Tibial artery (tissue), 4 donors: ENCODE results near the gene NOL7.

Source experiments
- DNase-seq, 2 donors: peaks; one replicate each; pipeline ENCODE4 v3.0.0-alpha.2; 2019
- H3K27ac ChIP-seq, 2 donors: fragments of 200-600 bp; sonication (generic) in 1 of 2; 1 replicate in 1 of 2; 2 replicates in 1 of 2; pipeline ENCODE4 v1.5.1; 2018 to 2019; ENCODE audit warnings: mild to moderate bottlenecking in 1 of 2
- H3K27me3 ChIP-seq, 2 donors: fragments of 200-600 bp; sonication (generic) in 1 of 2; one replicate each; pipeline versions ENCODE4 v1.5.1 to v1.6.0; 2016 to 2019
- H3K36me3 ChIP-seq, 3 donors: fragments of 200-600 bp; sonication (generic) in 2 of 3; one replicate each; pipeline ENCODE4 v1.5.1; 2016 to 2019; ENCODE audit warnings: mild to moderate bottlenecking in 2 of 3
- H3K4me1 ChIP-seq, 4 donors: fragments of 200-600 bp; sonication (generic) in 2 of 4; 1 replicate in 3 of 4; 2 replicates in 1 of 4; pipeline ENCODE4 v1.5.1; 2016 to 2019
- H3K4me3 ChIP-seq, 2 donors: fragments of 200-600 bp; sonication (generic) in 1 of 2; 1 replicate in 1 of 2; 2 replicates in 1 of 2; pipeline ENCODE4 v1.5.1; 2018 to 2019; ENCODE audit warnings: mild to moderate bottlenecking in 2 of 2
- H3K9me3 ChIP-seq, 3 donors: fragments of 200-600 bp; sonication (generic) in 1 of 3; one replicate each; pipeline ENCODE4 v1.5.1; 2016 to 2019
- CTCF ChIP-seq, 2 experiments: fragments of 200-600 bp in 1 of 2; fragments of 450-650 bp in 1 of 2; IDR thresholded peaks; one replicate each; pipeline ENCODE4 v1.5.1; 2017 to 2019; ENCODE audit warnings: antibody characterized with exemption in 2 of 2, mild to moderate bottlenecking in 1 of 2, moderate library complexity in 1 of 2
- intact Hi-C: fragments of 100-400 bp; cut with DNase I; formaldehyde crosslinking; loops from one replicate; pipeline ENCODE4 v1.15.0; 2023; ENCODE audit warnings: low total_unique reads

Gene NOL7

GRCh38 chr6:13624871-13625288, 9.7 kb downstream of the NOL7 start:
- peaks cover 0 to 3% (median 0%) of the 10 kb centered on the region in 4 donors for H3K4me1 ChIP-seq
- intact Hi-C loops, result loop anchor here (10.0 kb wide), 1 partner anchor 80 kb away; no protein-coding TSS in a partner anchor
- TF ChIP-seq CTCF (IDR thresholded peaks at IDR 0.05), result peak in 1 of 2 experiments; percentile 22
- H3K36me3 ChIP-seq, result peaks cover 72 to 85% (median 73%) of the 10 kb centered on the region in 3 donors
- DNase-seq, result no peak
- H3K9me3 ChIP-seq, result no peaks in the 10 kb centered on the region
- H3K4me3 ChIP-seq, result no peak overlapping the region
- H3K27ac ChIP-seq, result no peak overlapping the region
- H3K27me3 ChIP-seq, result no peaks in the 10 kb centered on the region

- Histone ChIP-seq H3K9me3 (no peaks in the 10 kb centered on the region), H3K4me1 (peaks cover 0 to 22% (median 0%) of the 10 kb centered on the region in 4 donors), H3K36me3 (peaks cover 43 to 60% (median 44%) of the 10 kb centered on the region in 3 donors), H3K4me3 (no peak overlapping the region), H3K27me3 (no peaks in the 10 kb centered on the region), H3K27ac (no peak overlapping the region)
- intact Hi-C loops, result loop anchor here (10.0 kb wide), 1 partner anchor 75 kb away; no protein-coding TSS in a partner anchor
- TF ChIP-seq CTCF (IDR thresholded peaks at IDR 0.05), result no peak
- DNase-seq, result no peak
Observed at GRCh38 chr6:13629459-13630116, 14.5 kb downstream of the NOL7 start.

- no peak overlapping the region for H3K27ac ChIP-seq
- no peak for TF ChIP-seq CTCF (IDR thresholded peaks at IDR 0.05)
- DNase-seq, result no peak
- intact Hi-C loops, result no loop called here
- peaks cover 34 to 52% (median 39%) of the 10 kb centered on the region in 3 donors for H3K36me3 ChIP-seq
- no peaks in the 10 kb centered on the region for H3K9me3 ChIP-seq
- peaks cover 0 to 22% (median 0%) of the 10 kb centered on the region in 4 donors for H3K4me1 ChIP-seq
- H3K4me3 ChIP-seq, result no peak overlapping the region
- H3K27me3 ChIP-seq, result no peaks in the 10 kb centered on the region
Observed at GRCh38 chr6:13630499-13630898, 15.4 kb downstream of the NOL7 start.

- peaks cover 42 to 48% (median 42%) of the 10 kb centered on the region in 3 donors for H3K36me3 ChIP-seq
- H3K9me3 ChIP-seq, result no peaks in the 10 kb centered on the region
- intact Hi-C loops, result no loop called here
- TF ChIP-seq CTCF (IDR thresholded peaks at IDR 0.05), result no peak
- no peak overlapping the region for H3K27ac ChIP-seq
- H3K27me3 ChIP-seq, result no peaks in the 10 kb centered on the region
- peaks cover 0 to 22% (median 1%) of the 10 kb centered on the region in 4 donors for H3K4me1 ChIP-seq
- DNase-seq, result no peak
- no peak overlapping the region for H3K4me3 ChIP-seq
Observed at GRCh38 chr6:13633343-13633742, 18.2 kb downstream of the NOL7 start.

GRCh38 chr6:13635948-13636658, 21.0 kb downstream of the NOL7 start:
- Histone ChIP-seq H3K4me1 (peaks cover 0 to 16% (median 1%) of the 10 kb centered on the region in 4 donors), H3K9me3 (no peaks in the 10 kb centered on the region), H3K36me3 (peaks cover 35 to 39% (median 35%) of the 10 kb centered on the region in 3 donors), H3K27ac (no peak overlapping the region), H3K27me3 (no peaks in the 10 kb centered on the region), H3K4me3 (no peak overlapping the region)
- intact Hi-C loops, result no loop called here
- no peak for TF ChIP-seq CTCF (IDR thresholded peaks at IDR 0.05)
- no peak for DNase-seq
